Natural killer cell treated with Interleukin-12 subunit alpha and Interleukin-12 subunit beta and Interleukin-15 and Interleukin-18, amount 100 ng/mL, for 72 hours (primary cell): ENCODE results near the gene ZNF350. TPM values are rescaled to one million over a fixed set of nuclear protein-coding genes. Genes with fewer than 3 reads are reported as not detected.
"Not testable (repeated sequence)": the region's sequence is repeated elsewhere in the genome, so short reads cannot be mapped to it uniquely, and the experiment has no call there.

Experiments used
- ATAC-seq, 2 donors: fragments of 150-1000 bp; cut with Tn5 transposase in 1 of 2; sonication (Bioruptor Pico), chemical (Tn5 transposase) in 1 of 2; 2 replicates each; pipeline ENCODE4 v1.10.0; 2021
- DNase-seq: peaks from one replicate; pipeline ENCODE4 v3.0.0; 2022; ENCODE audit warnings: low spot score
- H3K27ac Mint-ChIP-seq, 2 donors: 1 replicate in 1 of 2; 2 replicates in 1 of 2; pipeline ENCODE4 v1.8.0; 2022; ENCODE audit warnings: mixed read lengths in 2 of 2, mild to moderate bottlenecking in 1 of 2, moderate library complexity in 1 of 2
- H3K27me3 Mint-ChIP-seq, 2 donors: 1 replicate in 1 of 2; 2 replicates in 1 of 2; pipeline ENCODE4 v1.8.0; 2022; ENCODE audit warnings: mixed read lengths in 2 of 2
- H3K36me3 Mint-ChIP-seq: one replicate; pipeline ENCODE4 v1.8.0; 2022; ENCODE audit warnings: mixed read lengths
- H3K4me1 Mint-ChIP-seq, 2 donors: 1 replicate in 1 of 2; 2 replicates in 1 of 2; pipeline ENCODE4 v1.8.0; 2022; ENCODE audit warnings: low read depth in 2 of 2, mixed read lengths in 2 of 2, mild to moderate bottlenecking in 1 of 2
- H3K4me3 Mint-ChIP-seq: one replicate; pipeline ENCODE4 v1.8.0; 2022; ENCODE audit warnings: mixed read lengths
- H3K9me3 Mint-ChIP-seq: 2 replicates; pipeline ENCODE4 v1.8.0; 2022; ENCODE audit warnings: mixed read lengths
- total RNA-seq, 2 donors: library from RNA; stranded (reverse); gene quantifications; one replicate each; pipeline ENCODE4 v1.2.3, GENCODE V29; 2022

The ZNF350 gene
- total RNA-seq, 2 donors from 2014 or later = 9.4 to 16.9 TPM

GRCh38 chr19:51993422-51993821 is 6.8 kb upstream of the ZNF350 start:
- H3K4me3 Mint-ChIP-seq = no peak overlapping the region
- H3K27me3 Mint-ChIP-seq = no peaks in the 10 kb centered on the region
- peaks cover 31% of the 10 kb centered on the region for H3K9me3 Mint-ChIP-seq
- no peak for ATAC-seq
- DNase-seq = no peak
- peaks cover 77% of the 10 kb centered on the region for H3K36me3 Mint-ChIP-seq
- H3K27ac Mint-ChIP-seq = no peak overlapping the region
- H3K4me1 Mint-ChIP-seq = no peaks in the 10 kb centered on the region

GRCh38 chr19:51983361-51983760 is 3.3 kb downstream of the ZNF350 start:
- no peak overlapping the region for H3K27ac Mint-ChIP-seq
- H3K36me3 Mint-ChIP-seq = peaks cover 70% of the 10 kb centered on the region
- ATAC-seq = no peak
- DNase-seq = no peak
- no peaks in the 10 kb centered on the region for H3K27me3 Mint-ChIP-seq
- H3K4me1 Mint-ChIP-seq = peaks cover 8 to 20% of the 10 kb centered on the region in 2 donors
- H3K4me3 Mint-ChIP-seq = no peak overlapping the region
- H3K9me3 Mint-ChIP-seq = peaks cover 23% of the 10 kb centered on the region

- H3K4me1 Mint-ChIP-seq = peaks cover 0 to 14% of the 10 kb centered on the region in 2 donors
- H3K9me3 Mint-ChIP-seq = peaks cover 19% of the 10 kb centered on the region
- peaks cover 76% of the 10 kb centered on the region for H3K36me3 Mint-ChIP-seq
- not testable (repeated sequence) for ATAC-seq, H3K27me3 Mint-ChIP-seq, H3K4me3 Mint-ChIP-seq, DNase-seq, H3K27ac Mint-ChIP-seq
These were observed 5.7 kb downstream of the ZNF350 start for GRCh38 chr19:51980926-51981325.

GRCh38 chr19:51980116-51980736 is 6.4 kb downstream of the ZNF350 start:
- no peak overlapping the region for H3K4me3 Mint-ChIP-seq

GRCh38 chr19:51978882-51979281 is 7.8 kb downstream of the ZNF350 start:
- ATAC-seq (no peak), DNase-seq (no peak)
- H3K4me3 Mint-ChIP-seq = no peak overlapping the region
- H3K27ac Mint-ChIP-seq = no peak overlapping the region
- H3K27me3 Mint-ChIP-seq = no peaks in the 10 kb centered on the region
- H3K36me3 Mint-ChIP-seq = peaks cover 80% of the 10 kb centered on the region
- H3K9me3 Mint-ChIP-seq = peaks cover 23% of the 10 kb centered on the region
- peaks cover 0 to 14% of the 10 kb centered on the region in 2 donors for H3K4me1 Mint-ChIP-seq

More at GRCh38 chr19:51980116-51980736, 6.4 kb downstream of the ZNF350 start:
- Mint-ChIP-seq H3K27me3 (no peaks in the 10 kb centered on the region), H3K36me3 (peaks cover 74% of the 10 kb centered on the region), H3K4me1 (peaks cover 0 to 14% of the 10 kb centered on the region in 2 donors), H3K9me3 (peaks cover 19% of the 10 kb centered on the region), H3K27ac (no peak overlapping the region)
- ATAC-seq = no peak
- DNase-seq = no peak

- peaks cover 23% of the 10 kb centered on the region for H3K9me3 Mint-ChIP-seq
- no peak overlapping the region for H3K4me3 Mint-ChIP-seq
- H3K36me3 Mint-ChIP-seq = peaks cover 76% of the 10 kb centered on the region
These were observed 9.3 kb downstream of the ZNF350 start for GRCh38 chr19:51977346-51977745.

GRCh38 chr19:51976852-51977251 is 9.8 kb downstream of the ZNF350 start:
- no peak for DNase-seq
- no peak overlapping the region for H3K27ac Mint-ChIP-seq
- H3K4me1 Mint-ChIP-seq = peaks cover 0 to 11% of the 10 kb centered on the region in 2 donors
- no peak for ATAC-seq
- H3K4me3 Mint-ChIP-seq = no peak overlapping the region
- H3K27me3 Mint-ChIP-seq = no peaks in the 10 kb centered on the region
- H3K9me3 Mint-ChIP-seq = peaks cover 25% of the 10 kb centered on the region
- H3K36me3 Mint-ChIP-seq = peaks cover 78% of the 10 kb centered on the region

More at GRCh38 chr19:51977346-51977745, 9.3 kb downstream of the ZNF350 start:
- peaks cover 0 to 11% of the 10 kb centered on the region in 2 donors for H3K4me1 Mint-ChIP-seq
- no peak overlapping the region for H3K27ac Mint-ChIP-seq
- DNase-seq (no peak), ATAC-seq (no peak)
- no peaks in the 10 kb centered on the region for H3K27me3 Mint-ChIP-seq

- Mint-ChIP-seq H3K36me3 (peaks cover 80% of the 10 kb centered on the region), H3K9me3 (peaks cover 25% of the 10 kb centered on the region)
- H3K27me3 Mint-ChIP-seq, H3K4me3 Mint-ChIP-seq, ATAC-seq, DNase-seq, H3K4me1 Mint-ChIP-seq, H3K27ac Mint-ChIP-seq: not testable (repeated sequence)
These were observed 10.9 kb downstream of the ZNF350 start for GRCh38 chr19:51975787-51976186.

- no peak overlapping the region for H3K4me3 Mint-ChIP-seq
- no peak for ATAC-seq
- peaks cover 28% of the 10 kb centered on the region for H3K9me3 Mint-ChIP-seq
- no peak overlapping the region for H3K27ac Mint-ChIP-seq
- peaks cover 74% of the 10 kb centered on the region for H3K36me3 Mint-ChIP-seq
- no peak for DNase-seq
- peaks cover 0 to 3% of the 10 kb centered on the region in 2 donors for H3K4me1 Mint-ChIP-seq
- no peaks in the 10 kb centered on the region for H3K27me3 Mint-ChIP-seq
These were observed 15.0 kb downstream of the ZNF350 start for GRCh38 chr19:51971624-51972023.

GRCh38 chr19:51970718-51971117 is 15.9 kb downstream of the ZNF350 start:
- no peak for DNase-seq
- peaks cover 26% of the 10 kb centered on the region for H3K9me3 Mint-ChIP-seq
- no peak overlapping the region for H3K4me3 Mint-ChIP-seq
- peaks cover 72% of the 10 kb centered on the region for H3K36me3 Mint-ChIP-seq
- peaks cover 0 to 3% of the 10 kb centered on the region in 2 donors for H3K4me1 Mint-ChIP-seq
- H3K27ac Mint-ChIP-seq = no peak overlapping the region
- ATAC-seq = no peak
- no peaks in the 10 kb centered on the region for H3K27me3 Mint-ChIP-seq

- DNase-seq = no peak
- no peak for ATAC-seq
- Mint-ChIP-seq H3K4me1 (peaks cover 0 to 3% of the 10 kb centered on the region in 2 donors), H3K27ac (no peak overlapping the region), H3K27me3 (no peaks in the 10 kb centered on the region), H3K9me3 (peaks cover 34% of the 10 kb centered on the region), H3K36me3 (peaks cover 72% of the 10 kb centered on the region), H3K4me3 (no peak overlapping the region)
These were observed 21.1 kb downstream of the ZNF350 start for GRCh38 chr19:51965583-51965982.

- not testable (repeated sequence) for H3K4me3 Mint-ChIP-seq, H3K27me3 Mint-ChIP-seq, ATAC-seq, H3K27ac Mint-ChIP-seq, DNase-seq, H3K4me1 Mint-ChIP-seq
- Mint-ChIP-seq H3K9me3 (peaks cover 42% of the 10 kb centered on the region), H3K36me3 (peaks cover 70% of the 10 kb centered on the region)
These were observed 25.9 kb downstream of the ZNF350 start for GRCh38 chr19:51960621-51961233.

GRCh38 chr19:51959791-51960190 is 26.8 kb downstream of the ZNF350 start:
- H3K4me1 Mint-ChIP-seq = no peaks in the 10 kb centered on the region
- peaks cover 34% of the 10 kb centered on the region for H3K9me3 Mint-ChIP-seq
- peaks cover 67% of the 10 kb centered on the region for H3K36me3 Mint-ChIP-seq
- no peak for DNase-seq
- H3K27me3 Mint-ChIP-seq = no peaks in the 10 kb centered on the region
- H3K27ac Mint-ChIP-seq = no peak overlapping the region
- ATAC-seq = no peak
- H3K4me3 Mint-ChIP-seq = no peak overlapping the region

GRCh38 chr19:51957846-51958245 is 28.8 kb downstream of the ZNF350 start:
- not testable (repeated sequence) for H3K4me1 Mint-ChIP-seq, ATAC-seq, H3K27ac Mint-ChIP-seq, DNase-seq, H3K27me3 Mint-ChIP-seq, H3K4me3 Mint-ChIP-seq
- Mint-ChIP-seq H3K36me3 (peaks cover 56% of the 10 kb centered on the region), H3K9me3 (peaks cover 27% of the 10 kb centered on the region)
